ENCODE results near the gene JOSD2.

The JOSD2 gene

DNA sequence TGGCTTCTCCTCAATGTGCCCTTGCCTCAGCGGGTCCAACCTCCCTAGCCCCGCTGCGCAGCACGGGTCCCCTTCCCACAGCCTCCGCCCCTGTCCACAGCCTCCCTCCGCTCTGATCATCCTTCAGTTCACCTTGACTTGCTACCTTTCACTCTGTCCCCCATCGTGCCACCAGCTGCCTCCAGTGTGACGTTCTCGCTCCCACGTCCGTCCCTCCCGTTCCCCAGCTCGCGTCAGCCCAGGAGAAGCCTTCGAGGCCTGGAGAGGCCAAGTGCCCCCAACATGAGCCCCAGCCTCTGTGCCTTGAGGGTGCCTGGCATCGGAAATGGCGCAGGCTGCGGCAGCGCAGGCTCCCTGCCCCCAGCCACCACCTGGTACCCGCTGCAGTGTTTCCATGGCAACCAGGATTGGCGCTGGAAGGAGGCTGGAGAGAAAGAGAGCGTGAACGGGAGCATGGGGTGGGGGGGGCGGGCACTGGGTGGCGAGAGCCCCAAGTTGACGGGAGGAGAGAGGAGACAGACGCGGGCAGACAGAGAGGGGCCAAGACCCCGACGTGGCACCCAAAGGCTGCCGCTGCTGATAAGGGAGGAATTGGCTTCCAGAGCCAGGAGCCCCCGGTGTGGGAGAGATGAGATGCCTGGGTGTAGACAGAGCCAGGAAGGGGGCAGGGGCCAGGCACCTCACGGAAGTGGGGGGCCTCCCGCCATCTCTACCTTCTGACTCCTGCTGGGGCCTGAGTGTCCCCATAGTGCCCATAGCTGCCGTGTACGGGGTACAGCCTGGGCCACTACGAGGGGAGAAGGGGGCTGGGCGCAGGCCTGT, 3.6 kb upstream of the JOSD2 start:
- Mint-ChIP-seq H3K27ac (peak overlapping the region in 1 of 2 donors; percentile 31), H3K27me3 (peaks cover 0 to 7% of the 10 kb centered on the region in 2 donors), H3K36me3 (ENCODE audit: insufficient read depth) (peaks cover 18% of the 10 kb centered on the region), H3K4me1 (ENCODE audit: low read depth in 2 of 2) (peaks cover 10 to 16% of the 10 kb centered on the region in 2 donors), H3K4me3 (no peak overlapping the region), H3K9me3 (peaks cover 0 to 2% of the 10 kb centered on the region in 2 donors)
- ATAC-seq (replicated peaks): no peak
- no peak for DNase-seq

GRCh38 chr19:50513746-50514345, 2.9 kb upstream of the JOSD2 start, which contains the start of gene ASPDH:
TSS of gene ASPDH (minus strand) at chr19:50513913. CDS start at chr19:50513823, 90 bp downstream.
- H3K4me3 Mint-ChIP-seq: peak within 1 kb of the TSS in 1 of 2 donors; percentile 75

GRCh38 chr19:50512999-50513745, 2.2 kb upstream of the JOSD2 start:
- Mint-ChIP-seq H3K36me3 (ENCODE audit: insufficient read depth) (peaks cover 19% of the 10 kb centered on the region), H3K27ac (peak overlapping the region; percentile 41 to 92), H3K4me1 (ENCODE audit: low read depth in 2 of 2) (peaks cover 13 to 16% of the 10 kb centered on the region in 2 donors), H3K9me3 (peaks cover 0 to 2% of the 10 kb centered on the region in 2 donors), H3K27me3 (peaks cover 0 to 7% of the 10 kb centered on the region in 2 donors), H3K4me3 (peak overlapping the region in 1 of 2 donors; percentile 75)
- ATAC-seq (replicated peaks): no peak
- no peak for DNase-seq

More at GRCh38 chr19:50513746-50514345, 2.9 kb upstream of the JOSD2 start, which contains the start of gene ASPDH:
- no peak for ATAC-seq (replicated peaks)
- DNase-seq: no peak
- Mint-ChIP-seq H3K36me3 (ENCODE audit: insufficient read depth) (peaks cover 19% of the 10 kb centered on the region), H3K27me3 (peaks cover 0 to 7% of the 10 kb centered on the region in 2 donors), H3K27ac (peak within 1 kb of the TSS; percentile 41 to 92), H3K4me1 (ENCODE audit: low read depth in 2 of 2) (peaks cover 11 to 16% of the 10 kb centered on the region in 2 donors), H3K9me3 (peaks cover 0 to 2% of the 10 kb centered on the region in 2 donors)

GRCh38 chr19:50512112-50512998, 1.4 kb upstream of the JOSD2 start:
- peaks cover 0 to 2% of the 10 kb centered on the region in 2 donors for H3K9me3 Mint-ChIP-seq
- peaks cover 19% of the 10 kb centered on the region for H3K36me3 Mint-ChIP-seq (ENCODE audit: insufficient read depth)
- peaks cover 13 to 16% of the 10 kb centered on the region in 2 donors for H3K4me1 Mint-ChIP-seq (ENCODE audit: low read depth in 2 of 2)
- ATAC-seq (replicated peaks) (no peak), DNase-seq (no peak)
- peak overlapping the region; percentile 75 to 82 for H3K4me3 Mint-ChIP-seq
- H3K27me3 Mint-ChIP-seq: peaks cover 0 to 7% of the 10 kb centered on the region in 2 donors
- H3K27ac Mint-ChIP-seq: peak overlapping the region; percentile 92 to 97

DNA sequence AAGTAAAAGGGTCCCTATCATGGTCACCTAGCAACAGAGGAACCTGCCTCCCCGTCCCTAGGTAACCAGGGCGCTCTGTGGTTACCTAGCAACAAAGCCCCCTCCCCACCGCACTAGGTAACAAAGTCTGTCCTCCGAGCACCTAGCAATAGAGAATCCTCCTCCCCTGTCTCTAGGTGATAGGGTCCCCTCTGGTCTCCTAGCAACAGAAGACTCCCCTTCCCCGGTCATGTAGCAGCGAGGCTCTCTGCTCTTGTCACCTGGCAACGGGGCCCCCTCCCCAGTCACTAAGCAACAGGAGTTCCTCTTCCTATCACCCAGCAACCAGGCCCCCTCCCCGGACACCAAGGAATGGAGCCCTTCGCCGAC, 307 bp downstream of the JOSD2 start:
- peaks cover 0 to 2% of the 10 kb centered on the region in 2 donors for H3K9me3 Mint-ChIP-seq
- peak; percentile 3 for ATAC-seq (replicated peaks)
- H3K4me1 Mint-ChIP-seq (ENCODE audit: low read depth in 2 of 2): peaks cover 13 to 16% of the 10 kb centered on the region in 2 donors
- peak overlapping the region; percentile 92 to 97 for H3K27ac Mint-ChIP-seq
- H3K27me3 Mint-ChIP-seq: peaks cover 0 to 7% of the 10 kb centered on the region in 2 donors
- DNase-seq: peak in 2 of 3 experiments; percentile 18 to 21
- peaks cover 16% of the 10 kb centered on the region for H3K36me3 Mint-ChIP-seq (ENCODE audit: insufficient read depth)
- H3K4me3 Mint-ChIP-seq: peak overlapping the region; percentile 75 to 82

DNA sequence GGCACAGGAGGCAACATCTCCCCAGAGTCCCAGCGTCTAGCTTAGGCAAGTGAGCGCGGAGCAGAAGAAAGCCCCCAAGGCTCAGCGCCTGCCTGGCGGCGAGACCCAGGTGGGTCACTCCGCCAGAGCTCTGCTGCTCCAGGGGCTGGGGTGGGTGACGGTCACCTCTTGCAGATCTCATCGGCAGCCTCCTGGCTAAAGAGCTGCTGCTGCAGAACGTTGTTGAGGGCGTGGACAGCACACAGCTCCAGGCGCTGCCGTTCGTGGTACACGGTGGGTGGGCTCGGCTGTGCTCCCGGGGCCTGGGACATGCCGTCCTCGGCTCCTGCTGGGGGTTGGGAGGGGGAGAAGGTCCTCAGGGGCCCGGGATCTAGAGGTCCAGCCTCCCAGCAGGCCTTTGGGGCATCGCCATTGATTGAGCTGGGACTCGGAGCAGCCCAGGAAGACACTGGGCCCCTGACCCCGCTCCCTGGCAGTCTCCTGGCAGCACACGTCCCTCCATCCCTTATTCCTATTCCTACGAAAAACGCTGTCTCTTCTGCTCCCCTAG, 795 bp downstream of the JOSD2 start:
- no peak for ATAC-seq (replicated peaks)
- peak overlapping the region; percentile 75 to 82 for H3K4me3 Mint-ChIP-seq
- H3K27me3 Mint-ChIP-seq: peaks cover 0 to 7% of the 10 kb centered on the region in 2 donors
- DNase-seq: no peak
- H3K4me1 Mint-ChIP-seq (ENCODE audit: low read depth in 2 of 2): peaks cover 13 to 16% of the 10 kb centered on the region in 2 donors
- peaks cover 16% of the 10 kb centered on the region for H3K36me3 Mint-ChIP-seq (ENCODE audit: insufficient read depth)
- peak overlapping the region; percentile 92 to 97 for H3K27ac Mint-ChIP-seq
- H3K9me3 Mint-ChIP-seq: peaks cover 0 to 2% of the 10 kb centered on the region in 2 donors

DNA sequence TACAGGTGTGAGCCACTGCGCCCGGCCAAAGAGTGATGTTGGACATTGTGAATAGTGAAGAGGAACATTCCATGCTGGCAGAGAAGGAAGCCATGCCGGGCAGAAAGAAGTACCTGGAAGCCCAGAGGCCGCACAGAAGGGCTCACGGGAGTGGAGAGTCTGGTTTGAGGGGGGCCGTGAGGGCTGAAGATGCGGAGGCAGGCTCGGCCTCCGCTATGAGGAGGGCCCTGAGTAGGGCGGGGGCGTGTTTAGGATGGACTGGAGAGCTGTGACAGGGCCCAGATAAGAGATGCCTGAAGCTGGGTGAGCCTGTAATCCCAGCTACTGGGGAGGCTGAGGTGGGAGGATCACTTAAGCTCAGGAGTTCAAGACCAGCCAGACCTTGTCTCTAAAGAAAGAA, 1.6 kb downstream of the JOSD2 start:
- Mint-ChIP-seq H3K4me3 (peak overlapping the region; percentile 32 to 75), H3K4me1 (ENCODE audit: low read depth in 2 of 2) (peaks cover 13 to 16% of the 10 kb centered on the region in 2 donors), H3K9me3 (peaks cover 0 to 2% of the 10 kb centered on the region in 2 donors), H3K36me3 (ENCODE audit: insufficient read depth) (peaks cover 14% of the 10 kb centered on the region), H3K27me3 (peaks cover 0 to 3% of the 10 kb centered on the region in 2 donors), H3K27ac (peak overlapping the region; percentile 80)
- ATAC-seq (replicated peaks) (no peak), DNase-seq (no peak)

DNA sequence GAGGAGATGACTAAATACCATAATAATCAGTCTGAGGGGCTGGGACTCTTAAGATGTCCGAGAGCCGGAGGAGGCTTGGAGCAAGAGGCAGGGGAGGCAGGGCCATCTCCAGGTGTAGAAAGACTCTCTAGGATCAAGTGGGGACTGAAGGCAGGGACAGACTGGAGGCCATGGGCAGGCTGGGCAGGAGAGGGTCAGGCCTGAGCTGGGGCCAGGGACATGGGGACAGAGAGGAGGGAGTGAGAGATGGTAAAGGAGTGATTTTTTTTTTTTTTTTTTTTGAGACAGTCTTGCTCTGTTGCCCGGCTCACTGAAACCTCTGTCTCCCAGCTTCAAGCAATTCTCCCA, 2.2 kb downstream of the JOSD2 start:
- Mint-ChIP-seq H3K4me3 (no peak overlapping the region), H3K27ac (peak overlapping the region; percentile 80), H3K36me3 (ENCODE audit: insufficient read depth) (peaks cover 12% of the 10 kb centered on the region), H3K9me3 (peaks cover 0 to 2% of the 10 kb centered on the region in 2 donors), H3K27me3 (no peaks in the 10 kb centered on the region), H3K4me1 (ENCODE audit: low read depth in 2 of 2) (peaks cover 11 to 16% of the 10 kb centered on the region in 2 donors)
- ATAC-seq (replicated peaks) (no peak), DNase-seq (no peak)

- Mint-ChIP-seq H3K27me3 (no peaks in the 10 kb centered on the region), H3K9me3 (peaks cover 0 to 2% of the 10 kb centered on the region in 2 donors), H3K36me3 (ENCODE audit: insufficient read depth) (peaks cover 12% of the 10 kb centered on the region), H3K4me1 (ENCODE audit: low read depth in 2 of 2) (peaks cover 11 to 16% of the 10 kb centered on the region in 2 donors), H3K27ac (no peak overlapping the region), H3K4me3 (no peak overlapping the region)
- no peak for ATAC-seq (replicated peaks)
- DNase-seq: no peak
These were observed 3.6 kb downstream of the JOSD2 start for GRCh38 chr19:50507376-50507775.

- Mint-ChIP-seq H3K27ac (no peak overlapping the region), H3K27me3 (no peaks in the 10 kb centered on the region), H3K9me3 (peaks cover 0 to 2% of the 10 kb centered on the region in 2 donors), H3K4me3 (no peak overlapping the region), H3K36me3 (ENCODE audit: insufficient read depth) (peaks cover 10% of the 10 kb centered on the region), H3K4me1 (ENCODE audit: low read depth in 2 of 2) (peaks cover 11 to 13% of the 10 kb centered on the region in 2 donors)
- DNase-seq (no peak), ATAC-seq (replicated peaks) (no peak)
These were observed 4.3 kb downstream of the JOSD2 start for GRCh38 chr19:50506700-50507099.

GRCh38 chr19:50505856-50506611, 5.0 kb downstream of the JOSD2 start:
- Mint-ChIP-seq H3K27me3 (no peaks in the 10 kb centered on the region), H3K9me3 (no peaks in the 10 kb centered on the region), H3K4me1 (ENCODE audit: low read depth in 2 of 2) (peaks cover 8% of the 10 kb centered on the region in 2 donors), H3K4me3 (no peak overlapping the region), H3K36me3 (ENCODE audit: insufficient read depth) (peaks cover 4% of the 10 kb centered on the region), H3K27ac (peak overlapping the region in 1 of 2 donors; percentile 44)
- no peak for DNase-seq
- no peak for ATAC-seq (replicated peaks)
